ENCODE data around the gene ATP8B4. TPM values are rescaled to one million over a fixed set of nuclear protein-coding genes. Genes with fewer than 3 reads are reported as not detected.

ATP8B4 gene
- total and polyA plus RNA-seq, 10 of the 15 experiments (the other 5 are each of a cell fraction or from before 2014, with no cell fraction given) = 0.02 to 0.94 (median 0.19) TPM

DNA sequence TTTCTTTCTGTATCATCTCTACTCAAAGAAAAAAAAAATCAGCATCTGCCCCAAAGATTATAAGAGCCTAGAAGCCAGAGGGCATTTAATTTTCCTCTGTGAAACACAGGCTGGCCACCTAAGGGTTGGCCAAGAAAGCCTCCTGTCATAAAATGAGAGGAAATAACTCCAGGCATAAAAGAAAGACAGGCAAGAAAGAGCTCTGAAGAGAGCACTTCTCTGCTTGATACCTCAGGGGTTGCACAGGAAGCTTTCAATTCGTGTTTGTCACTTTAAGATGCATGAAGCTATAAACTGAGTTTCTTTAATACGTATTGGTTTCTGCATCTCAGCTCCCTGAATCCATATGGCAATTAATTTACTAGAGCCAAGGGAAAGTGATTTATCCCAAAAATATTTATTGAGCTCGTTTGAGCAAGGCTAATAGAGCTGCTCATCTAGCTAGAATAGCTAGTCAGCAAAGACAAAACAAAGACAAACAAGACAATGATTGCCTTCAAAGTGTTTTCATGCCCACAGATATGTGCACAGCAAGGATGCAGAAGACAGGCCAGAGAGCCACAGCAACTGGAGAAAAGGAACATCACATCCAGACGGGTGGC lies 35.5 kb downstream of the ATP8B4 start:
- in situ Hi-C loops (cut with MboI) (no loop called here), intact Hi-C loops (cut with micrococcal nuclease; ENCODE audit: unreplicated experiment) (no loop called here)
- DNase-seq (ENCODE audit: low read depth, low spot score) = no peak
- Histone ChIP-seq H3K36me3 (ENCODE audit: control insufficient read depth in 2 of 2, insufficient read depth in 2 of 2, low read length in 1 of 2) (no peaks in the 10 kb centered on the region), H4K20me1 (ENCODE audit: control insufficient read depth, insufficient read depth) (no peaks in the 10 kb centered on the region), H3K79me2 (ENCODE audit: control insufficient read depth, insufficient read depth, low read length) (no peaks in the 10 kb centered on the region), H3K4me2 (ENCODE audit: control insufficient read depth, insufficient read depth) (no peak overlapping the region), H3K9me3 (replicated peaks; ENCODE audit: control insufficient read depth, insufficient read depth, low read length) (no peaks in the 10 kb centered on the region), H3K27ac (ENCODE audit: control insufficient read depth, insufficient read depth) (no peak overlapping the region), H3K27me3 (replicated peaks in 1 of 2; ENCODE audit: control insufficient read depth in 2 of 2, insufficient read depth in 2 of 2, low read length in 1 of 2) (no peaks in the 10 kb centered on the region; a peak in 1 of 4 replicates), H3K9ac (ENCODE audit: control insufficient read depth, insufficient read depth, low read length) (no peak overlapping the region), H2AFZ (ENCODE audit: control insufficient read depth, low read depth, low read length) (no peak overlapping the region), H3K4me3 (no peak overlapping the region), H3K4me1 (ENCODE audit: control insufficient read depth, insufficient read depth, low read length) (no peaks in the 10 kb centered on the region)
- ChIA-PET POLR2A (no interaction called here), RAD21 (ENCODE audit: unreplicated experiment) (no interaction called here), CTCF (interaction anchor here (1.1 to 1.2 kb wide), 2 partner anchors 32 to 38 kb away, joined by 3 read pairs; no protein-coding TSS in a partner anchor), SMC1A (ENCODE audit: uncharacterized antibody, unreplicated experiment) (interaction anchor here (0.6 to 0.7 kb wide), 2 partner anchors 238 to 465 kb away, joined by 3 read pairs; no protein-coding TSS in a partner anchor)
- no TSS peak for BruUV-seq (replicated peaks)
- no peak for ATAC-seq
- 32% methylated on average over 4 of the region's 4 CpGs for WGBS (ENCODE audit: insufficient coverage, insufficient replicate concordance, low lambda C conversion rate, missing lambda C conversion rate)
- no peak for FAIRE-seq
- TF ChIP-seq FOS (IDR thresholded peaks at IDR 0.05; ENCODE audit: borderline replicate concordance, extremely low read depth, insufficient read length) = no peak
- no peak for TF ChIP-seq CREM (IDR thresholded peaks at IDR 0.05; ENCODE audit: low read depth)
- TF ChIP-seq ZBED1 (IDR thresholded peaks at IDR 0.05; ENCODE audit: borderline replicate concordance) = no peak
- TF ChIP-seq, protein P1, sequence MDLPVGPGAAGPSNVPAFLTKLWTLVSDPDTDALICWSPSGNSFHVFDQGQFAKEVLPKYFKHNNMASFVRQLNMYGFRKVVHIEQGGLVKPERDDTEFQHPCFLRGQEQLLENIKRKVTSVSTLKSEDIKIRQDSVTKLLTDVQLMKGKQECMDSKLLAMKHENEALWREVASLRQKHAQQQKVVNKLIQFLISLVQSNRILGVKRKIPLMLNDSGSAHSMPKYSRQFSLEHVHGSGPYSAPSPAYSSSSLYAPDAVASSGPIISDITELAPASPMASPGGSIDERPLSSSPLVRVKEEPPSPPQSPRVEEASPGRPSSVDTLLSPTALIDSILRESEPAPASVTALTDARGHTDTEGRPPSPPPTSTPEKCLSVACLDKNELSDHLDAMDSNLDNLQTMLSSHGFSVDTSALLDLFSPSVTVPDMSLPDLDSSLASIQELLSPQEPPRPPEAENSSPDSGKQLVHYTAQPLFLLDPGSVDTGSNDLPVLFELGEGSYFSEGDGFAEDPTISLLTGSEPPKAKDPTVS (IDR thresholded peaks at IDR 0.05; ENCODE audit: low read depth, low read length) = no peak
- TF ChIP-seq IRF4 (IDR thresholded peaks at IDR 0.05; ENCODE audit: low read depth, low read length) = no peak
- TF ChIP-seq, protein P2, sequence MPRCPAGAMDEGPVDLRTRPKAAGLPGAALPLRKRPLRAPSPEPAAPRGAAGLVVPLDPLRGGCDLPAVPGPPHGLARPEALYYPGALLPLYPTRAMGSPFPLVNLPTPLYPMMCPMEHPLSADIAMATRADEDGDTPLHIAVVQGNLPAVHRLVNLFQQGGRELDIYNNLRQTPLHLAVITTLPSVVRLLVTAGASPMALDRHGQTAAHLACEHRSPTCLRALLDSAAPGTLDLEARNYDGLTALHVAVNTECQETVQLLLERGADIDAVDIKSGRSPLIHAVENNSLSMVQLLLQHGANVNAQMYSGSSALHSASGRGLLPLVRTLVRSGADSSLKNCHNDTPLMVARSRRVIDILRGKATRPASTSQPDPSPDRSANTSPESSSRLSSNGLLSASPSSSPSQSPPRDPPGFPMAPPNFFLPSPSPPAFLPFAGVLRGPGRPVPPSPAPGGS (IDR thresholded peaks at IDR 0.05; ENCODE audit: borderline replicate concordance, insufficient read depth, low read depth, low read length, poor library complexity, severe bottlenecking) = no peak
- TF ChIP-seq TBL1XR1 (IDR thresholded peaks at IDR 0.05; ENCODE audit: low read depth, low read length) = no peak
- no peak for TF ChIP-seq FOXK2 (IDR thresholded peaks at IDR 0.05)
- TF ChIP-seq, protein P3, sequence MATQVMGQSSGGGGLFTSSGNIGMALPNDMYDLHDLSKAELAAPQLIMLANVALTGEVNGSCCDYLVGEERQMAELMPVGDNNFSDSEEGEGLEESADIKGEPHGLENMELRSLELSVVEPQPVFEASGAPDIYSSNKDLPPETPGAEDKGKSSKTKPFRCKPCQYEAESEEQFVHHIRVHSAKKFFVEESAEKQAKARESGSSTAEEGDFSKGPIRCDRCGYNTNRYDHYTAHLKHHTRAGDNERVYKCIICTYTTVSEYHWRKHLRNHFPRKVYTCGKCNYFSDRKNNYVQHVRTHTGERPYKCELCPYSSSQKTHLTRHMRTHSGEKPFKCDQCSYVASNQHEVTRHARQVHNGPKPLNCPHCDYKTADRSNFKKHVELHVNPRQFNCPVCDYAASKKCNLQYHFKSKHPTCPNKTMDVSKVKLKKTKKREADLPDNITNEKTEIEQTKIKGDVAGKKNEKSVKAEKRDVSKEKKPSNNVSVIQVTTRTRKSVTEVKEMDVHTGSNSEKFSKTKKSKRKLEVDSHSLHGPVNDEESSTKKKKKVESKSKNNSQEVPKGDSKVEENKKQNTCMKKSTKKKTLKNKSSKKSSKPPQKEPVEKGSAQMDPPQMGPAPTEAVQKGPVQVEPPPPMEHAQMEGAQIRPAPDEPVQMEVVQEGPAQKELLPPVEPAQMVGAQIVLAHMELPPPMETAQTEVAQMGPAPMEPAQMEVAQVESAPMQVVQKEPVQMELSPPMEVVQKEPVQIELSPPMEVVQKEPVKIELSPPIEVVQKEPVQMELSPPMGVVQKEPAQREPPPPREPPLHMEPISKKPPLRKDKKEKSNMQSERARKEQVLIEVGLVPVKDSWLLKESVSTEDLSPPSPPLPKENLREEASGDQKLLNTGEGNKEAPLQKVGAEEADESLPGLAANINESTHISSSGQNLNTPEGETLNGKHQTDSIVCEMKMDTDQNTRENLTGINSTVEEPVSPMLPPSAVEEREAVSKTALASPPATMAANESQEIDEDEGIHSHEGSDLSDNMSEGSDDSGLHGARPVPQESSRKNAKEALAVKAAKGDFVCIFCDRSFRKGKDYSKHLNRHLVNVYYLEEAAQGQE (IDR thresholded peaks at IDR 0.05; ENCODE audit: low read depth, low read length) = no peak
- TF ChIP-seq DPF2 (IDR thresholded peaks at IDR 0.05) = no peak
- TF ChIP-seq SMAD5 (IDR thresholded peaks at IDR 0.05; ENCODE audit: low read depth) = no peak
- TF ChIP-seq, protein P4, sequence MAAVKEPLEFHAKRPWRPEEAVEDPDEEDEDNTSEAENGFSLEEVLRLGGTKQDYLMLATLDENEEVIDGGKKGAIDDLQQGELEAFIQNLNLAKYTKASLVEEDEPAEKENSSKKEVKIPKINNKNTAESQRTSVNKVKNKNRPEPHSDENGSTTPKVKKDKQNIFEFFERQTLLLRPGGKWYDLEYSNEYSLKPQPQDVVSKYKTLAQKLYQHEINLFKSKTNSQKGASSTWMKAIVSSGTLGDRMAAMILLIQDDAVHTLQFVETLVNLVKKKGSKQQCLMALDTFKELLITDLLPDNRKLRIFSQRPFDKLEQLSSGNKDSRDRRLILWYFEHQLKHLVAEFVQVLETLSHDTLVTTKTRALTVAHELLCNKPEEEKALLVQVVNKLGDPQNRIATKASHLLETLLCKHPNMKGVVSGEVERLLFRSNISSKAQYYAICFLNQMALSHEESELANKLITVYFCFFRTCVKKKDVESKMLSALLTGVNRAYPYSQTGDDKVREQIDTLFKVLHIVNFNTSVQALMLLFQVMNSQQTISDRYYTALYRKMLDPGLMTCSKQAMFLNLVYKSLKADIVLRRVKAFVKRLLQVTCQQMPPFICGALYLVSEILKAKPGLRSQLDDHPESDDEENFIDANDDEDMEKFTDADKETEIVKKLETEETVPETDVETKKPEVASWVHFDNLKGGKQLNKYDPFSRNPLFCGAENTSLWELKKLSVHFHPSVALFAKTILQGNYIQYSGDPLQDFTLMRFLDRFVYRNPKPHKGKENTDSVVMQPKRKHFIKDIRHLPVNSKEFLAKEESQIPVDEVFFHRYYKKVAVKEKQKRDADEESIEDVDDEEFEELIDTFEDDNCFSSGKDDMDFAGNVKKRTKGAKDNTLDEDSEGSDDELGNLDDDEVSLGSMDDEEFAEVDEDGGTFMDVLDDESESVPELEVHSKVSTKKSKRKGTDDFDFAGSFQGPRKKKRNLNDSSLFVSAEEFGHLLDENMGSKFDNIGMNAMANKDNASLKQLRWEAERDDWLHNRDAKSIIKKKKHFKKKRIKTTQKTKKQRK (IDR thresholded peaks at IDR 0.05; ENCODE audit: low read depth, low read length) = no peak
- TF ChIP-seq CHD2 (IDR thresholded peaks at IDR 0.05; ENCODE audit: borderline replicate concordance, low read depth, low read length) = no peak
- no peak for TF ChIP-seq RCOR1 (conservative IDR thresholded peaks at IDR 0.05; ENCODE audit: low read depth, low read length)
- TF ChIP-seq SRF (IDR thresholded peaks at IDR 0.05; ENCODE audit: low read depth in 2 of 2, low read length in 2 of 2) = no peak

Measured in GM12878 (cell line).